Activated CD8-positive, alpha-beta memory T cell treated with anti-CD3 and anti-CD28 coated beads for 36 hours (primary cell): ENCODE results near the gene MOB3A. TPM values are rescaled to one million over a fixed set of nuclear protein-coding genes. Genes with fewer than 3 reads are reported as not detected.
"Not testable (repeated sequence)": the region's sequence is repeated elsewhere in the genome, so short reads cannot be mapped to it uniquely, and the experiment has no call there.

Experiments
- CTCF ChIA-PET: fragments of 350-600 bp; sonication (Branson Sonifier 250); formaldehyde crosslinking; loops from one replicate; lab custom pipeline; 2021; ENCODE audit warnings: antibody characterized with exemption; lab: Charles Lee
- POLR2A ChIA-PET: fragments of 350-600 bp; sonication (Branson Sonifier 250); formaldehyde crosslinking; loops from one replicate; lab custom pipeline; 2021; ENCODE audit warnings: antibody characterized with exemption; lab: Charles Lee
- total RNA-seq, 2 experiments: library from RNA; stranded (reverse); gene quantifications; one replicate each; pipeline ENCODE4 v1.2.3, GENCODE V29; 2021

The MOB3A gene
- total RNA-seq = 100 to 1,000 TPM; 173 to 181 TPM

GRCh38 chr19:2096034-2096479 is at the start of gene MOB3A:
TSS of gene MOB3A (minus strand) at chr19:2096326. CDS start at chr19:2078560, 17,766 bp downstream.
- ChIA-PET CTCF (interaction anchor here (0.8 to 2.3 kb wide), 4 partner anchors 9 to 150 kb away, joined by 3 to 11 read pairs (median 3); no protein-coding TSS in a partner anchor), POLR2A (interaction anchor here (1.0 to 3.6 kb wide), 2 partner anchors 11 to 13 kb away, joined by 3 to 22 read pairs; no protein-coding TSS in a partner anchor)

DNA sequence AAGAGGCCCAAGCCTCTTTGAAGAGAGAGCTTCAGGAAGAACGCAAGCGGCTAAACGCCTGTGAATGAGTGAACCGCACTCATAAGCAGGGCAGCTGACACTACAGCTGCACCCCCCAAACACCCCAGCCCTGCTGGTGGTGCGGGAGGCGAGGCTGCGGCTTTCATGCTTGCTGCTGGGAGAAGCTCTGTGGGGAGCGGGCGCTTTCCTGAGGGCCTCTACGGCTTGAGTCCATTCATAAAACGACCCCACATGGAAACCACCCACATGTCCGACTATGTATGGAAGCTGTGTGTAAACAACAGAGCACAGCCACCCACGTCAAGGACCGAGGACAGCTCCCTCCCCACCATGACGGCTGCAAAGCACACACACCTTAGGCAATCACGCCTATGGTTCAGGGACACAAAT is 49.7 kb upstream of the MOB3A start:
- CTCF ChIA-PET = interaction anchor here (1.6 kb wide), 1 partner anchor 10 kb away, joined by 4 read pairs; no protein-coding TSS in a partner anchor
- POLR2A ChIA-PET = interaction anchor here (0.6 kb wide), 1 partner anchor 82 kb away, joined by 3 read pairs; no protein-coding TSS in a partner anchor

- CTCF ChIA-PET = no interaction called here
- POLR2A ChIA-PET = no interaction called here
Observed at GRCh38 chr19:2144190-2144589, 48.1 kb upstream of the MOB3A start.

DNA sequence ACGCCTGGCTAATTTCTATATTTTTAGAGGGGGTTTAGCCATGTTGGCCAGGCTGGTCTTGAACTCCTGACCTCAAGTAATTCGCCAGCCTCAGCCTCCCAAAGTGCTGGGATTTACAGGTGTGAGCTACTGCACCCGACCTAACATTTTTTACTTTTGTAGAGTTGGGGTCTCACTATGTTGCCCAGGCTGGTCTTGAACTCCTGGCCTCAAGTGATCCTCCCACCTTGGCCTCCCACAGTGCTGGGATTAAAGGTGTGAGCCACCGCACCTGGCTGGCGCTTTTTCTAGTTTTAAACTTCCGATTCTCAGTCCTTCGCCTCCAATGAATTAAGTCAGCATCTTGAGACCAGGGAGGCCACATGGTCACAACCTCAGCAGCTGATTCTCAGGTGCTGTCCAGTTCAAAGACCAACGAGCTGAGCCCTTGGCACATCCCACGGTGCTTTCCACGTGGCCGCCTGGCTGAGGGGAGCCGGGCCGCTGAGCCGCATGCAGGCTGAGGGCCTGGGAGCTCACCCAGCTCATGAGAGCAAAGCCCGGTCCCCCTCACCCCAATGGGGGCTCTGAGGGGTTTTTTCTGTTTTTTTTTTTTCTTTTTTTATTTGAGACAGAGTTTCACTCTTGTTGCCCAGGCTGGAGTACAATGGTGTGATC is 46.2 kb upstream of the MOB3A start:
- POLR2A ChIA-PET = no interaction called here

GRCh38 chr19:2140138-2140569 is 44.0 kb upstream of the MOB3A start:
- ChIA-PET POLR2A (interaction anchor here (0.5 to 0.6 kb wide), 2 partner anchors 54 to 522 kb away, joined by 5 to 7 read pairs; no protein-coding TSS in a partner anchor), CTCF (interaction anchor here (0.6 to 0.9 kb wide), 4 partner anchors 15 to 887 kb away, joined by 3 to 4 read pairs (median 4); no protein-coding TSS in a partner anchor)

More for the DNA sequence above, 46.2 kb upstream of the MOB3A start:
- CTCF ChIA-PET = interaction anchor here (1.5 kb wide), 1 partner anchor 14 kb away, joined by 4 read pairs; no protein-coding TSS in a partner anchor

GRCh38 chr19:2139385-2140137 is 43.4 kb upstream of the MOB3A start:
- CTCF ChIA-PET = no interaction called here
- POLR2A ChIA-PET = interaction anchor here (0.5 kb wide), 1 partner anchor 522 kb away, joined by 7 read pairs; no protein-coding TSS in a partner anchor

DNA sequence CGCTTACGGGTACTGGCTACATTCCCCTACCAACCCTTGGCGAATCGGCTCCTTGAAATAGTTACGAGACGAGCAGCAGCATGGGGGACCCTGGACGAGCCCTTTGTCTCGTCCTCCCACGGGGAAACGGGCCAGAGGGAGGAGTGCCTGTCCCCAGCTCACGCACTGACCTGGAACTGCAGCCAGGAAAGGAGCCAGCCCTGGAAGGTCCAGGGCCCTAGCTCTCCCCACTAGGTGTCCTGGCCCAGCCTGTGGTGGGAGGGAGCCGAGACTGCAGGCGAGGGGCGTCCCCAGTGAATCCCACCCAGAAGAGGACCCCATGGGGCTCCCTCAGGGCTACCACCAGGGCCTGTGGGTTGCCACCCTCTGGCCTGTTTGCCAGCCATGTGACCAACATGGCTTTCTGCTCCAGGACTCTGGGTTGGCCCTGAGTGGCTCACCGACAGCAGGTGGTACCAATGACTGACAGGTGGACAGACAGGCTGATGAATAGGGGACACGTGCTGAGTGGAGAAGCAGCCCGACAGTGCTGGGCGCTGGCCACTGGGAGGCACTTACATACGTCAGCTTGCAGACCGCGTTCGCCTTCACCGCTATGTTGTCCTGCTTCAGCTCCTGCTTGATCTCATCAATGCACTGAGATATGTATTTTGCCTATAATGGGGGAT is 42.1 kb upstream of the MOB3A start:
- ChIA-PET CTCF (interaction anchor here (0.7 to 1.2 kb wide), 2 partner anchors 18 to 119 kb away, joined by 3 read pairs; no protein-coding TSS in a partner anchor), POLR2A (no interaction called here)

GRCh38 chr19:2136796-2137195 is 40.7 kb upstream of the MOB3A start:
- ChIA-PET CTCF (no interaction called here), POLR2A (no interaction called here)

GRCh38 chr19:2135474-2136402 is 39.6 kb upstream of the MOB3A start:
- POLR2A ChIA-PET = no interaction called here
- CTCF ChIA-PET = interaction anchor here (0.6 kb wide), 1 partner anchor 239 kb away, joined by 3 read pairs; no protein-coding TSS in a partner anchor

DNA sequence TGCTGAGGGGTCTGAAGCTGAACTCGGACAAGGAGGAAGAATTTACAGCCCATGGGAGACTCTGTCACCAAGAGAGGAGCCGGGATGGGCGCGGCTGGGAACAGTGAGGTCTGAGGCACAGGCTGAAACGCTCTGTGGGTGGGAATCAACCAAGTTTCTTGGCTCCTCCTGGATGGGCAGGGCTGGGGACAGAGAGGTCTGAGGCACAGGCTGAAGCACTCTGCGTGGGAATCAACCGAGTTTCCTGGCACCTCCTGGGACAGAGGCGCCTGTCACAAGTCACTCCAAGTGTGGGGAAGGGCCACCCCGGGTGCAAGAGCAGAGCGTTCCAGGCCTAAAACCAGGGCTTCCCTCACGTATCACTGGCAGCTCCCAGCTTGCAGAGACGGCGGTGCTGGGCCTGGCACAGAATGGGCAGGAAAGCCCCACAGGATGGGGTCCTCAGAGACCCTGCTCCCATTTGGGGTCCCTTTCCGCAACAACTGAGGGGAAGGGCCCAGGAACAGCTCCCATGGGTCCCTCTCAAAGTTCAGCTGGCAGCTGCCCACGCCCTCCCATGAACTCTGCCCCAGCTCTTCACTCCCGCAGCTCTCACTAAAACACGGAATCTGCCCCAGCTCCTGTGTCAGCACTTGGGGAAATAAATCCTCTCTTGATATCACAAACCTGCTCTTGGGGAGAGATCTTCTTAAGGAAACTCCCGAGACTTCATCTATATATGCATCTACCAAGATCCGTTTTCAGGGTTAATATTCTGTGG is 36.8 kb upstream of the MOB3A start:
- ChIA-PET POLR2A (interaction anchor here (0.6 kb wide), 1 partner anchor 39 kb away, joined by 3 read pairs; no protein-coding TSS in a partner anchor), CTCF (interaction anchor here (1.0 kb wide), 1 partner anchor 8 kb away, joined by 4 read pairs; no protein-coding TSS in a partner anchor)

GRCh38 chr19:2132191-2132590 is 36.1 kb upstream of the MOB3A start:
- ChIA-PET POLR2A (interaction anchor here (0.6 kb wide), 1 partner anchor 39 kb away, joined by 3 read pairs; no protein-coding TSS in a partner anchor), CTCF (interaction anchor here (1.0 kb wide), 1 partner anchor 9 kb away, joined by 4 read pairs; no protein-coding TSS in a partner anchor)

- CTCF ChIA-PET = interaction anchor here (1.0 kb wide), 1 partner anchor 10 kb away, joined by 4 read pairs; no protein-coding TSS in a partner anchor
- POLR2A ChIA-PET = not testable (repeated sequence)
Observed at GRCh38 chr19:2131012-2131975, 35.2 kb upstream of the MOB3A start.

GRCh38 chr19:2129892-2130770 is 34.0 kb upstream of the MOB3A start:
- CTCF ChIA-PET = interaction anchor here (1.2 kb wide), 1 partner anchor 262 kb away, joined by 3 read pairs; no protein-coding TSS in a partner anchor
- POLR2A ChIA-PET = no interaction called here

GRCh38 chr19:2129486-2129885 is 33.4 kb upstream of the MOB3A start:
- ChIA-PET POLR2A (no interaction called here), CTCF (interaction anchor here (0.8 to 1.2 kb wide), 2 partner anchors 26 to 262 kb away, joined by 3 read pairs; no protein-coding TSS in a partner anchor)

GRCh38 chr19:2129022-2129421 is 32.9 kb upstream of the MOB3A start:
- ChIA-PET CTCF (interaction anchor here (0.7 to 1.2 kb wide), 3 partner anchors 27 to 263 kb away, joined by 3 read pairs; no protein-coding TSS in a partner anchor), POLR2A (no interaction called here)
